T47D (cell line): Measurements from ENCODE around the gene ERI2.
"Not testable (repeated sequence)": the region's sequence is repeated elsewhere in the genome, so short reads cannot be mapped to it uniquely, and the experiment has no call there.

ENCODE experiments used
- DNase-seq, 2 experiments: peaks; one replicate each; pipeline versions ENCODE4 v3.0.0 to v3.0.0-alpha.2; 2011 to 2012; ENCODE audit warnings: low read depth in 1 of 2, low spot score in 1 of 2
- JUND ChIP-seq: IDR thresholded peaks from 2 replicates; pipeline ENCODE4 v1.6.1; 2012; ENCODE audit warnings: low read depth
- in situ Hi-C: cut with HindIII; loops from 2 replicates; pipeline ENCODE4 v1.10.0; 2016; ENCODE audit warnings: low sequenced_read_pairs, low pct_unique_long_range_greater_than_20kb

The ERI2 gene

GRCh38 chr16:20768121-20768520 lies 38.2 kb downstream of the ERI2 start:
- DNase-seq: no peak
- no peak for TF ChIP-seq JUND
- in situ Hi-C loops: no loop called here

DNA sequence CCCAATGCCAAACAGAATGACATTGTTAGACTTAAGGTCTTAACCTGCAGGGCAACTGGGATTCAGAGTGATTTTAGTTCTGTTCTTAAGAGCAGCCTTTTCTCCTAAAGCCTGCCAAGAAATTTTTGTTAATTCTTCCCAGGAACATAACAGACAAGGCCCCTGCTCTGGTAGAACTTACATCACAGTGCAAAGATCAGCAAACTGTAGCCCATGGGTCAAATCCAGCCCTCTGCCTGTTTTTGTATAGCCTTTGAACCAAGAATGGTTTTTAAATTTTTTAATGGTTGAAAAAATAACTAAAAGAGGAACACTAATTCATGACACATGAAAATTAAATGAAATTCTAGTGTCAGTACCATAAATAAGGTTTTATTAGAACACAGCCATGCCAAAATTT lies 38.7 kb downstream of the ERI2 start:
- DNase-seq: no peak
- in situ Hi-C loops: no loop called here

DNA sequence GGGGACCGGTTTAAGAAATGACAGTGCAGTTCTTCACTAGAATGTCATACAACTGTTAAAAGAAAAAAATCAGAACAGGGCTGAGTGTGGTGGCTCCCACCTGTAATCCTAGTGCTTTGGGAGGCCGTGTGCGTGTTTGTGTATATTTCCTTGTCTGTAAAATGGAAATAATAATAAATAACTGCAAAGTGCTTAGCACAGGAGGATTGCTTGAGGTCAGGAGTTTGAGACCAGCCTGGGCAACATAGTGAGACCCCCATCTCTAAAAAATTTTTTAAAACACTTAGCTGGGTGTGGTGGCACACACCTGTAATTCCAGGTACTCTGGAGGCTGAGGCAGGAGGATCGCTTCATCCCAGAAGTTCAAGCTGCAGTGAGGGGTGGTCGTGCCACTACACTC lies 40.0 kb downstream of the ERI2 start:
- no peak for DNase-seq
- TF ChIP-seq JUND: no peak
- in situ Hi-C loops: no loop called here

More for the DNA sequence above, 38.7 kb downstream of the ERI2 start:
- TF ChIP-seq JUND: no peak

GRCh38 chr16:20765732-20766131 lies 40.5 kb downstream of the ERI2 start:
- in situ Hi-C loops: no loop called here
- no peak for DNase-seq
- TF ChIP-seq JUND: no peak

DNA sequence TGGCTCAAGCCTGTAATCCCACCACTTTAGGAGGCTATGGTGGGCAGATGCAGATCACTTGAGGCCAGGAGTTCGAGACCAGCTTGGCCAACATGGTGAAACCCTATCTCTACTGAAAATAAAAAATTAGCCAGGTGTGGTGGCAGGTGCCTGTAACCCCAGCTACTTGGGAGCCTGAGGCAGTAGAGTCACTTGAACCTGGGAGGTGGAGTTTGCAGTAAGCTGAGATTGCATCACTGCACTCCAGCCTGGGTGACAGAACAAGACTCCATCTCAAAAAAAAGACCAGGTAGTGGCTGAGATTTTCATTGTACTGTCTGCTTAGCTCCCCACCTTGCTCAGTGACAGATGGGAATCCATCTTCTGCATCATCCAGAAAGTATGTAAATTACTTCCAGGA lies 41.8 kb downstream of the ERI2 start:
- in situ Hi-C loops, DNase-seq: not testable (repeated sequence)

- peak; percentile 78 to 92 for DNase-seq
- in situ Hi-C loops: no loop called here
- no peak for TF ChIP-seq JUND
Measured at GRCh38 chr16:20763461-20764232, 42.6 kb downstream of the ERI2 start, which contains the start of gene ACSM3. Gene ACSM3, plus strand, starts transcription at chr16:20764014. Its CDS starts 6,021 bp downstream, at chr16:20770035.

GRCh38 chr16:20762404-20763123 lies 43.7 kb downstream of the ERI2 start:
- no peak for TF ChIP-seq JUND
- in situ Hi-C loops: no loop called here
- DNase-seq: no peak

DNA sequence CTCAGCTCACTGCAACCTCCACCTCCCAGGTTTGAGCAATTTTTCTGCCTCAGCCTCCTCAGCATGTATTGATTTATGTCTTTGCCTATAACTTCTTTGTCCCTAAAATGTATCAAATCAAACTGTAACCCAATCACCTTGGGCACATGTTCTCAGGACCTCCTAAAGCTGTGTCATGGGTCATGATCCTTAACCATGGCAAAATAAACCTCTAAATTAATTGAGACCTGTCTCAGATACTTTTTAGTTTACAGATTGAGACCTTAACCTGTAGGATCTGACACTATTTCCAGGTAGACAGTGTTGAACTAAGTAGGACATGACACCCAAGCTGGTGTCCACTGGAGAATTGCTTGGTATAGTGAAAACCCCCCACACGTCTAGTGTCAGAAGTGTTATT lies 45.1 kb downstream of the ERI2 start:
- in situ Hi-C loops: no loop called here
- TF ChIP-seq JUND: no peak
- no peak for DNase-seq

- in situ Hi-C loops: no loop called here
- no peak for DNase-seq
- no peak for TF ChIP-seq JUND
Measured at GRCh38 chr16:20760346-20760745, 45.9 kb downstream of the ERI2 start.

DNA sequence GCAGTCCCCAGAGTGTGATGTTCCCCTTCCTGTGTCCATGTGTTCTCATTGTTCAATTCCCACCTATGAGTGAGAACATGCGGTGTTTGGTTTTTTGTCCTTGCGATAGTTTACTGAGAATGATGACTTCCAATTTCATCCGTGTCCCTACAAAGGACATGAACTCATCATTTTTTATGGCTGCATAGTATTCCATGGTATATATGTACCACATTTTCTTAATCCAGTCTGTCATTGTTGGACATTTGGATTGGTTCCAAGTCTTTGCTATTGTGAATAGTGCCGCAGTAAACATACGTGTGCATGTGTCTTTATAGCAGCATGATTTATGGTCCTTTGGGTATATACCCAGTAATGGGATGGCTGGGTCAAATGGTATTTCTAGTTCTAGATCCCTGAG lies 50.5 kb downstream of the ERI2 start:
- in situ Hi-C loops: not testable (repeated sequence)

DNA sequence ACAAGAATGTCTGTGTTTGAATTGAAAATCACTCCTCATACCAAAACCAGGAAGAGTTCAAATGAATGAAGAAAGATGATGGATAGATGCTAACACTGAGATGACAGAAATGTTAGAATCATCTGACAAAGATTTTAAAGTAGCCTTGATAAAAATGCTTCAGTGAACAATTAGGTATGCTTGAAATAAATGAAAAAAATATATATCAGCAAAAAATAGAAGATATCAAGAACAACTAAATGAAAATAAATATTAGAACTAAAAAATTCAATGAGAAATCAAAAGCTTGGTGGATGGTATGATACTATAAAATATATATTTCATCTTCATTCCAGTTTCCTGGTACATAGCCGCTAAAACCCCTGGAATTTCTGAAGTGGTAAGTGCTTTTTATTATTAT lies 51.0 kb downstream of the ERI2 start:
- no peak for TF ChIP-seq JUND
- DNase-seq: no peak
- in situ Hi-C loops: no loop called here

More for the DNA sequence above, 50.5 kb downstream of the ERI2 start:
- not testable (repeated sequence) for DNase-seq

GRCh38 chr16:20753727-20754126 lies 52.5 kb downstream of the ERI2 start:
- no peak for DNase-seq
- TF ChIP-seq JUND: no peak
- in situ Hi-C loops: no loop called here

GRCh38 chr16:20750558-20750957 lies 55.7 kb downstream of the ERI2 start:
- in situ Hi-C loops: no loop called here
- no peak for TF ChIP-seq JUND
- DNase-seq: no peak
